ENCODE data around the gene PSMG4.

The PSMG4 gene

GRCh38 chr6:3250231-3250675 is 8.5 kb upstream of the PSMG4 start:
- H3K27me3 Mint-ChIP-seq = peaks cover 33 to 69% of the 10 kb centered on the region in 2 donors
- peaks cover 0 to 9% of the 10 kb centered on the region in 2 donors for H3K4me1 Mint-ChIP-seq (ENCODE audit: low read depth in 2 of 2)
- no peaks in the 10 kb centered on the region for H3K9me3 Mint-ChIP-seq
- H3K4me3 Mint-ChIP-seq = no peak overlapping the region
- ATAC-seq (replicated peaks) (no peak), DNase-seq (no peak)
- no peak overlapping the region for H3K27ac Mint-ChIP-seq
- peaks cover 7% of the 10 kb centered on the region for H3K36me3 Mint-ChIP-seq (ENCODE audit: insufficient read depth)

- Mint-ChIP-seq H3K9me3 (no peaks in the 10 kb centered on the region), H3K27me3 (peaks cover 27 to 57% of the 10 kb centered on the region in 2 donors), H3K4me1 (ENCODE audit: low read depth in 2 of 2) (peaks cover 0 to 11% of the 10 kb centered on the region in 2 donors), H3K27ac (no peak overlapping the region), H3K4me3 (peak overlapping the region; percentile 20 to 61), H3K36me3 (ENCODE audit: insufficient read depth) (peaks cover 7% of the 10 kb centered on the region)
- peak; percentile 78 to 83 (median 82) for DNase-seq
- ATAC-seq (replicated peaks) = peak; percentile 96
Measured at GRCh38 chr6:3251462-3252314, 7.1 kb upstream of the PSMG4 start.

- H3K4me3 Mint-ChIP-seq = peak overlapping the region in 1 of 2 donors; percentile 61
- peaks cover 0 to 11% of the 10 kb centered on the region in 2 donors for H3K4me1 Mint-ChIP-seq (ENCODE audit: low read depth in 2 of 2)
- no peak for ATAC-seq (replicated peaks)
- peaks cover 22 to 50% of the 10 kb centered on the region in 2 donors for H3K27me3 Mint-ChIP-seq
- peaks cover 7% of the 10 kb centered on the region for H3K36me3 Mint-ChIP-seq (ENCODE audit: insufficient read depth)
- no peak overlapping the region for H3K27ac Mint-ChIP-seq
- no peak for DNase-seq
- no peaks in the 10 kb centered on the region for H3K9me3 Mint-ChIP-seq
Measured at GRCh38 chr6:3252369-3252768, 6.4 kb upstream of the PSMG4 start.

- Mint-ChIP-seq H3K4me1 (ENCODE audit: low read depth in 2 of 2) (peaks cover 0 to 11% of the 10 kb centered on the region in 2 donors), H3K27ac (no peak overlapping the region), H3K9me3 (no peaks in the 10 kb centered on the region), H3K36me3 (ENCODE audit: insufficient read depth) (peaks cover 7% of the 10 kb centered on the region), H3K4me3 (no peak overlapping the region), H3K27me3 (peaks cover 18 to 43% of the 10 kb centered on the region in 2 donors)
- ATAC-seq (replicated peaks) (no peak), DNase-seq (no peak)
Measured at GRCh38 chr6:3252861-3253596, 5.7 kb upstream of the PSMG4 start.

- DNase-seq (no peak), ATAC-seq (replicated peaks) (no peak)
- Mint-ChIP-seq H3K36me3 (ENCODE audit: insufficient read depth) (peaks cover 7% of the 10 kb centered on the region), H3K4me3 (no peak overlapping the region), H3K4me1 (ENCODE audit: low read depth in 2 of 2) (peaks cover 0 to 11% of the 10 kb centered on the region in 2 donors), H3K9me3 (no peaks in the 10 kb centered on the region), H3K27me3 (peaks cover 18 to 38% of the 10 kb centered on the region in 2 donors), H3K27ac (no peak overlapping the region)
Measured at GRCh38 chr6:3253597-3253961, 5.2 kb upstream of the PSMG4 start.

- H3K27ac Mint-ChIP-seq = peak overlapping the region in 1 of 2 donors; percentile 88
Measured at GRCh38 chr6:3258201-3258600, 546 bp upstream of the PSMG4 start.

GRCh38 chr6:3259491-3259958 is 778 bp downstream of the PSMG4 start:
- peaks cover 36 to 41% of the 10 kb centered on the region in 2 donors for H3K4me1 Mint-ChIP-seq (ENCODE audit: low read depth in 2 of 2)
- DNase-seq = peak in 1 of 3 experiments; percentile 33

More at GRCh38 chr6:3258201-3258600, 546 bp upstream of the PSMG4 start:
- ATAC-seq (replicated peaks) (no peak), DNase-seq (peak in 1 of 3 experiments; percentile 9)
- peaks cover 30 to 34% of the 10 kb centered on the region in 2 donors for H3K4me1 Mint-ChIP-seq (ENCODE audit: low read depth in 2 of 2)
- no peaks in the 10 kb centered on the region for H3K27me3 Mint-ChIP-seq
- no peaks in the 10 kb centered on the region for H3K9me3 Mint-ChIP-seq
- H3K4me3 Mint-ChIP-seq = peak overlapping the region; percentile 94 to 98
- peaks cover 10% of the 10 kb centered on the region for H3K36me3 Mint-ChIP-seq (ENCODE audit: insufficient read depth)

GRCh38 chr6:3260296-3260695 is 1.5 kb downstream of the PSMG4 start:
- Mint-ChIP-seq H3K36me3 (ENCODE audit: insufficient read depth) (peaks cover 15% of the 10 kb centered on the region), H3K9me3 (no peaks in the 10 kb centered on the region), H3K4me3 (peak overlapping the region; percentile 94 to 98), H3K27ac (peak overlapping the region; percentile 33 to 88), H3K27me3 (no peaks in the 10 kb centered on the region), H3K4me1 (ENCODE audit: low read depth in 2 of 2) (peaks cover 41 to 42% of the 10 kb centered on the region in 2 donors)
- ATAC-seq (replicated peaks) = no peak
- no peak for DNase-seq

More at GRCh38 chr6:3259491-3259958, 778 bp downstream of the PSMG4 start:
- Mint-ChIP-seq H3K9me3 (no peaks in the 10 kb centered on the region), H3K27ac (peak overlapping the region; percentile 88 to 93), H3K27me3 (no peaks in the 10 kb centered on the region), H3K36me3 (ENCODE audit: insufficient read depth) (peaks cover 12% of the 10 kb centered on the region), H3K4me3 (peak overlapping the region; percentile 94 to 98)
- peak; percentile 28 for ATAC-seq (replicated peaks)

GRCh38 chr6:3260772-3261517 is 2.2 kb downstream of the PSMG4 start:
- Mint-ChIP-seq H3K9me3 (no peaks in the 10 kb centered on the region), H3K4me1 (ENCODE audit: low read depth in 2 of 2) (peaks cover 41 to 42% of the 10 kb centered on the region in 2 donors), H3K4me3 (peak overlapping the region; percentile 94 to 98), H3K36me3 (ENCODE audit: insufficient read depth) (peaks cover 15% of the 10 kb centered on the region), H3K27ac (peak overlapping the region in 1 of 2 donors; percentile 33), H3K27me3 (no peaks in the 10 kb centered on the region)
- ATAC-seq (replicated peaks) (no peak), DNase-seq (no peak)

- Mint-ChIP-seq H3K27me3 (no peaks in the 10 kb centered on the region), H3K4me3 (peak overlapping the region; percentile 94 to 98), H3K4me1 (ENCODE audit: low read depth in 2 of 2) (peaks cover 45% of the 10 kb centered on the region in 2 donors), H3K36me3 (ENCODE audit: insufficient read depth) (peaks cover 17% of the 10 kb centered on the region), H3K27ac (peak overlapping the region in 1 of 2 donors; percentile 51), H3K9me3 (no peaks in the 10 kb centered on the region)
- DNase-seq (no peak), ATAC-seq (replicated peaks) (no peak)
Measured at GRCh38 chr6:3261518-3261820, 2.7 kb downstream of the PSMG4 start.

- Mint-ChIP-seq H3K27me3 (no peaks in the 10 kb centered on the region), H3K4me1 (ENCODE audit: low read depth in 2 of 2) (peaks cover 45 to 46% of the 10 kb centered on the region in 2 donors)
Measured at GRCh38 chr6:3261921-3262320, 3.2 kb downstream of the PSMG4 start.

GRCh38 chr6:3263096-3263495 is 4.3 kb downstream of the PSMG4 start:
- Mint-ChIP-seq H3K27ac (no peak overlapping the region), H3K4me3 (no peak overlapping the region), H3K4me1 (ENCODE audit: low read depth in 2 of 2) (peaks cover 46 to 52% of the 10 kb centered on the region in 2 donors), H3K36me3 (ENCODE audit: insufficient read depth) (peaks cover 19% of the 10 kb centered on the region), H3K27me3 (no peaks in the 10 kb centered on the region), H3K9me3 (no peaks in the 10 kb centered on the region)
- DNase-seq (no peak), ATAC-seq (replicated peaks) (no peak)

More at GRCh38 chr6:3261921-3262320, 3.2 kb downstream of the PSMG4 start:
- DNase-seq = no peak
- peak overlapping the region; percentile 94 to 98 for H3K4me3 Mint-ChIP-seq
- H3K36me3 Mint-ChIP-seq (ENCODE audit: insufficient read depth) = peaks cover 19% of the 10 kb centered on the region
- H3K9me3 Mint-ChIP-seq = no peaks in the 10 kb centered on the region
- no peak for ATAC-seq (replicated peaks)
- H3K27ac Mint-ChIP-seq = peak overlapping the region in 1 of 2 donors; percentile 51

GRCh38 chr6:3264356-3264755 is 5.6 kb downstream of the PSMG4 start:
- H3K9me3 Mint-ChIP-seq = no peaks in the 10 kb centered on the region
- peaks cover 19% of the 10 kb centered on the region for H3K36me3 Mint-ChIP-seq (ENCODE audit: insufficient read depth)
- H3K4me1 Mint-ChIP-seq (ENCODE audit: low read depth in 2 of 2) = peaks cover 48 to 53% of the 10 kb centered on the region in 2 donors
- H3K27ac Mint-ChIP-seq = no peak overlapping the region
- ATAC-seq (replicated peaks) (no peak), DNase-seq (no peak)
- no peak overlapping the region for H3K4me3 Mint-ChIP-seq
- no peaks in the 10 kb centered on the region for H3K27me3 Mint-ChIP-seq

Data from effector memory CD8-positive, alpha-beta T cell (primary cell).